GM12878 (cell line): ENCODE results near the gene SPIRE2. TPM values are rescaled to one million over a fixed set of nuclear protein-coding genes. Genes with fewer than 3 reads are reported as not detected.

Source experiments
- ATAC-seq: fragments of 200-7000 bp; cut with Tn5 transposase; 3 replicates; pipeline ENCODE4 v1.9.1; 2020; ENCODE audit warnings: mild to moderate bottlenecking, moderate library complexity
- BruUV-seq: library from RNA; stranded (reverse); fragments of 400-500 nt; replicated peaks from 2 replicates; lab custom pipeline; 2021; lab: Mats Ljungman, UMichigan
- CTCF ChIA-PET: fragments of 300-600 bp; sonication (Branson Sonifier 250); formaldehyde crosslinking; extraction: SDS; loops from one replicate; lab custom pipeline; 2021; ENCODE audit warnings: inconsistent platforms; lab: Yijun Ruan, JAX
- POLR2A ChIA-PET: fragments of 350-600 bp; formaldehyde crosslinking; extraction: SDS; loops from one replicate; lab custom pipeline; 2021; ENCODE audit warnings: inconsistent platforms; lab: Charles Lee
- RAD21 ChIA-PET: fragments of 300-600 bp; sonication (Branson Sonifier 250); formaldehyde crosslinking; loops from one replicate; lab custom pipeline; 2023; ENCODE audit warnings: antibody characterized with exemption; ENCODE audit not compliant: unreplicated experiment; lab: Charles Lee
- SMC1A ChIA-PET: fragments of 300-600 bp; sonication (Branson Sonifier 250); formaldehyde crosslinking; loops from one replicate; lab custom pipeline; 2023; ENCODE audit not compliant: unreplicated experiment, uncharacterized antibody; lab: Charles Lee
- DNase-seq: peaks from one replicate; pipeline ENCODE4 v3.0.0-alpha.2; 2011; ENCODE audit warnings: low read depth, low spot score
- FAIRE-seq: peaks from 3 replicates; lab custom pipeline; 2011; peaks lifted over from hg19 to GRCh38; lab: Jason Lieb, UNC
- H2AFZ ChIP-seq: 2 replicates; pipeline ENCODE4 v1.6.0; 2011; ENCODE audit warnings: low read depth, low read length, control low read depth; ENCODE audit not compliant: control insufficient read depth
- H3K27ac ChIP-seq: 2 replicates; pipeline ENCODE4 v1.5.1; 2011; ENCODE audit warnings: control low read depth; ENCODE audit not compliant: control insufficient read depth, insufficient read depth
- H3K27me3 ChIP-seq, 2 experiments: replicated peaks in 1 of 2; 2 replicates each; pipeline versions ENCODE4 v1.6.0 to v1.6.1; 2011; ENCODE audit warnings: low read length in 1 of 2; ENCODE audit not compliant: control insufficient read depth in 2 of 2, insufficient read depth in 2 of 2
- H3K36me3 ChIP-seq, 2 experiments: 2 replicates each; pipeline ENCODE4 v1.5.1; 2011; ENCODE audit warnings: low read length in 1 of 2; ENCODE audit not compliant: control insufficient read depth in 2 of 2, insufficient read depth in 2 of 2
- H3K4me1 ChIP-seq: 2 replicates; pipeline ENCODE4 v1.6.1; 2011; ENCODE audit warnings: mild to moderate bottlenecking, low read length, moderate library complexity, mixed read lengths; ENCODE audit not compliant: control insufficient read depth, insufficient read depth
- H3K4me2 ChIP-seq: 2 replicates; pipeline ENCODE4 v1.6.0; 2011; ENCODE audit warnings: control low read depth; ENCODE audit not compliant: control insufficient read depth, insufficient read depth
- H3K4me3 ChIP-seq: fragments of 200-600 bp; sonication (generic); 2 replicates; pipeline ENCODE4 v1.5.1; 2016
- H3K79me2 ChIP-seq: 2 replicates; pipeline ENCODE4 v1.6.0; 2011; ENCODE audit warnings: low read length; ENCODE audit not compliant: control insufficient read depth, insufficient read depth
- H3K9ac ChIP-seq: 2 replicates; pipeline ENCODE4 v1.8.0; 2011; ENCODE audit warnings: low read length, control low read depth, mixed read lengths; ENCODE audit not compliant: control insufficient read depth, insufficient read depth
- H3K9me3 ChIP-seq: replicated peaks from 3 replicates; pipeline ENCODE4 v1.5.1; 2011; ENCODE audit warnings: mild to moderate bottlenecking, low read length; ENCODE audit not compliant: control insufficient read depth, insufficient read depth
- H4K20me1 ChIP-seq: 2 replicates; pipeline ENCODE4 v1.6.0; 2011; ENCODE audit not compliant: control insufficient read depth, insufficient read depth
- CHD4 ChIP-seq: fragments of 200-600 bp; sonication (generic); IDR thresholded peaks from 2 replicates; pipeline ENCODE4 v1.6.1; 2016; ENCODE audit warnings: mild to moderate bottlenecking
- GATAD2B ChIP-seq: fragments of 450-650 bp; conservative IDR thresholded peaks from 2 replicates; pipeline ENCODE4 v1.6.1; 2017; ENCODE audit warnings: low read depth, mild to moderate bottlenecking, moderate library complexity
- MLLT1 ChIP-seq: fragments of 450-650 bp; IDR thresholded peaks from 2 replicates; pipeline ENCODE4 v1.6.1; 2016; ENCODE audit warnings: mild to moderate bottlenecking
- MXI1 ChIP-seq: fragments of 150-350 bp; IDR thresholded peaks from 2 replicates; pipeline ENCODE4 v1.6.1; 2011; ENCODE audit warnings: low read depth, mild to moderate bottlenecking, inconsistent platforms, low read length, improper control_type of control experiment
- NBN ChIP-seq: fragments of 450-650 bp; IDR thresholded peaks from 2 replicates; pipeline ENCODE4 v1.6.1; 2016
- NFYB ChIP-seq: IDR thresholded peaks from 2 replicates; pipeline ENCODE4 v1.6.1; 2011; ENCODE audit warnings: low read depth, mild to moderate bottlenecking, low read length, improper control_type of control experiment, moderate library complexity; ENCODE audit not compliant: insufficient read depth
- RAD21 ChIP-seq: IDR thresholded peaks from 2 replicates; pipeline ENCODE4 v1.6.1; 2011; ENCODE audit warnings: mild to moderate bottlenecking, low read depth, low read length, moderate library complexity; ENCODE audit not compliant: insufficient read depth
- RELA ChIP-seq: fragments of 450-650 bp; IDR thresholded peaks from 2 replicates; pipeline ENCODE4 v1.8.0; 2014; ENCODE audit warnings: borderline replicate concordance; ENCODE audit not compliant: partially characterized antibody
- RFX5 ChIP-seq: IDR thresholded peaks from 2 replicates; pipeline ENCODE4 v1.6.1; 2011; ENCODE audit warnings: low read depth, low read length, improper control_type of control experiment
- SPI1 ChIP-seq: IDR thresholded peaks from 2 replicates; pipeline ENCODE4 v1.6.1; 2011; ENCODE audit warnings: low read depth, mild to moderate bottlenecking, low read length, moderate library complexity, borderline replicate concordance; ENCODE audit not compliant: insufficient read depth
- STAT1 ChIP-seq: fragments of 450-650 bp; conservative IDR thresholded peaks from 2 replicates; pipeline ENCODE4 v1.6.1; 2014; ENCODE audit warnings: antibody characterized with exemption, mild to moderate bottlenecking
- TCF7 ChIP-seq: IDR thresholded peaks from 2 replicates; pipeline ENCODE4 v1.6.1; 2014; ENCODE audit warnings: antibody characterized with exemption, borderline replicate concordance
- USF1 ChIP-seq: IDR thresholded peaks from 2 replicates; pipeline ENCODE4 v1.6.1; 2011; ENCODE audit warnings: borderline replicate concordance, low read depth, mild to moderate bottlenecking, moderate library complexity, mixed read lengths, low read length; ENCODE audit not compliant: insufficient read depth; ENCODE audit errors: extremely low read length
- ZNF207 ChIP-seq: fragments of 450-650 bp; IDR thresholded peaks from 2 replicates; pipeline ENCODE4 v1.6.1; 2014; ENCODE audit warnings: antibody characterized with exemption, mild to moderate bottlenecking, borderline replicate concordance
- ZNF622 ChIP-seq: fragments of 450-650 bp; IDR thresholded peaks from 2 replicates; pipeline ENCODE4 v1.6.1; 2017; ENCODE audit warnings: mild to moderate bottlenecking, inconsistent platforms
- ZZZ3 ChIP-seq: IDR thresholded peaks from 2 replicates; pipeline ENCODE4 v1.6.1; 2011; ENCODE audit warnings: low read depth; ENCODE audit not compliant: control insufficient read depth, insufficient read length
- WGBS: methylation state at CpG from one replicate; pipeline ENCODE4 v1.1.6; 2016; ENCODE audit warnings: low lambda C conversion rate; ENCODE audit not compliant: insufficient replicate concordance, insufficient coverage; ENCODE audit errors: missing lambda C conversion rate; 5-methylcytosine and 5-hydroxymethylcytosine counted together
- in situ Hi-C: fragments of 300-500 bp; cut with MboI; formaldehyde crosslinking; loops from 9 replicates; pipeline ENCODE4 v1.14.3; 2018; ENCODE audit warnings: mixed read lengths
- intact Hi-C: fragments of 100-400 bp; cut with micrococcal nuclease; formaldehyde crosslinking; loops from one replicate; pipeline ENCODE4 v1.14.2; 2022; ENCODE audit not compliant: unreplicated experiment
- polyA plus RNA-seq, 11 experiments: library from polyadenylated mRNA; depleted of rRNA in 4 of 11; unstranded in 6 of 11; stranded (reverse) in 5 of 11; fragments of >200 nt; fragmentation: Nextera tagmentation in 4 of 11; fragmentation: Illumina TruSeq in 1 of 11; extraction: Ambion mirVana in 4 of 11; extraction: Trizol in 1 of 11; gene quantifications; 1 replicate in 1 of 11; 2 replicates in 10 of 11; pipeline versions ENCODE4 v1.2.1 to v1.2.3, GENCODE V29; 2011 to 2016; ENCODE audit warnings: inconsistent platforms in 2 of 11, missing spikeins in 2 of 11, low read depth in 1 of 11
- total RNA-seq, 4 experiments: library from RNA; depleted of rRNA in 3 of 4; stranded (reverse); fragments of >200 nt in 3 of 4; fragmentation: Illumina TruSeq in 1 of 4; extraction: Trizol in 1 of 4; gene quantifications; 2 replicates each; pipeline versions ENCODE4 v1.2.1 to v1.2.3, GENCODE V29; 2013 to 2021
- TF ChIP-seq, protein P1 (sequence below): fragments of 450-650 bp; IDR thresholded peaks from 2 replicates; pipeline ENCODE4 v1.6.1; 2014; ENCODE audit warnings: mild to moderate bottlenecking
- TF ChIP-seq, protein P2 (sequence below): fragments of 450-650 bp; IDR thresholded peaks from 2 replicates; pipeline ENCODE4 v1.6.1; 2017; ENCODE audit warnings: mild to moderate bottlenecking

Gene SPIRE2
- total and polyA plus RNA-seq, 10 of the 15 experiments (the other 5 are each of a cell fraction or from before 2014, with no cell fraction given), result 0.03 to 0.64 (median 0.27) TPM; not detected in 1

DNA sequence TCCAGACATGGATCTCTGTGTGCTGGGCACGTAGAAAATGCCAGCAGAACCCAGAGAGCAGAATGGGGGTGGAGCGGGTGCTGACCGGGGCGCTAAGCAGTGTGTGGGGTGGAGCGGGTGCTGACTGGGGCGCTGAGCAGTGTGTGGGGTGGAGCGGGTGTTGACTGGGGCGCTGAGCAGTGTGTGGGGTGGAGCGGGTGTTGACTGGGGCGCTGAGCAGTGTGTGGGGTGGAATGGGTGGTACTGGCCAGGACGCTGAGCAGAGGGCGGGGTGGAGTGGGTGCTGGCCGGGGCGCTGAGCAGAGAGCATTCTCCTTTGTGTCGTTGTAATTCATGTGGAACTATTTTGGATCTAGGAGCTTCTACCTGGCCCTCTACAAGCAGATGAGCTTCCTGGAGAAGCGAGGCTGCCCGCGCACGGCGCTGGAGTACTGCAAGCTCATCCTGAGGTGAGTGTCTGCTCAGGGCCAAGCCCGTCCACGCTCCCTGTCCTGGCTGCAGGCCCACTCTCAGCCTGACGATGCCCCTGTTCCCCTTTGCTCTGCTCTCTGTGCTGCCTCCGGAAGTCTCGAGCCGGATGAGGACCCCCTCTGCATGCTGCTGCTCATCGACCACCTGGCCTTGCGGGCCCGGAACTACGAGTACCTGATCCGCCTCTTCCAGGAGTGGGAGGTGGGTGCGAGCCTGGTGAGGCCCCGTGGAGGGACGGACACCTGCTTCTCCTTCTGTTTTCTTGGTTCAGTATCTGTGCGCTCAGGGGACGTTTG is 70.1 kb downstream of the SPIRE2 start:
- Histone ChIP-seq H3K4me3 (no peak overlapping the region), H3K9me3 (no peaks in the 10 kb centered on the region), H3K27ac (no peak overlapping the region), H3K4me1 (no peaks in the 10 kb centered on the region), H3K36me3 (peaks cover 29 to 37% of the 10 kb centered on the region in 2 experiments; a peak in 3 of 4 replicates), H3K9ac (no peak overlapping the region), H2AFZ (no peak overlapping the region), H4K20me1 (no peaks in the 10 kb centered on the region), H3K4me2 (no peak overlapping the region), H3K27me3 (no peaks in the 10 kb centered on the region), H3K79me2 (no peaks in the 10 kb centered on the region)
- ChIA-PET CTCF (no interaction called here), RAD21 (no interaction called here), SMC1A (no interaction called here), POLR2A (no interaction called here)
- no TSS peak for BruUV-seq
- intact Hi-C loops, result no loop called here
- DNase-seq, result no peak
- in situ Hi-C loops, result no loop called here
- ATAC-seq, result no peak
- FAIRE-seq, result no peak
- WGBS, result 97% methylated on average over 29 of the region's 36 CpGs
- TF ChIP-seq, protein P1, sequence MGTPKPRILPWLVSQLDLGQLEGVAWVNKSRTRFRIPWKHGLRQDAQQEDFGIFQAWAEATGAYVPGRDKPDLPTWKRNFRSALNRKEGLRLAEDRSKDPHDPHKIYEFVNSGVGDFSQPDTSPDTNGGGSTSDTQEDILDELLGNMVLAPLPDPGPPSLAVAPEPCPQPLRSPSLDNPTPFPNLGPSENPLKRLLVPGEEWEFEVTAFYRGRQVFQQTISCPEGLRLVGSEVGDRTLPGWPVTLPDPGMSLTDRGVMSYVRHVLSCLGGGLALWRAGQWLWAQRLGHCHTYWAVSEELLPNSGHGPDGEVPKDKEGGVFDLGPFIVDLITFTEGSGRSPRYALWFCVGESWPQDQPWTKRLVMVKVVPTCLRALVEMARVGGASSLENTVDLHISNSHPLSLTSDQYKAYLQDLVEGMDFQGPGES, result no peak
- TF ChIP-seq SPI1 (no peak), MLLT1 (no peak), GATAD2B (no peak), RFX5 (no peak), ZNF207 (no peak), MXI1 (no peak), TCF7 (no peak), NFYB (no peak), CHD4 (no peak), STAT1 (no peak), NBN (no peak), ZNF622 (no peak), ZZZ3 (no peak), USF1 (no peak), RAD21 (no peak), RELA (no peak)
- TF ChIP-seq, protein P2, sequence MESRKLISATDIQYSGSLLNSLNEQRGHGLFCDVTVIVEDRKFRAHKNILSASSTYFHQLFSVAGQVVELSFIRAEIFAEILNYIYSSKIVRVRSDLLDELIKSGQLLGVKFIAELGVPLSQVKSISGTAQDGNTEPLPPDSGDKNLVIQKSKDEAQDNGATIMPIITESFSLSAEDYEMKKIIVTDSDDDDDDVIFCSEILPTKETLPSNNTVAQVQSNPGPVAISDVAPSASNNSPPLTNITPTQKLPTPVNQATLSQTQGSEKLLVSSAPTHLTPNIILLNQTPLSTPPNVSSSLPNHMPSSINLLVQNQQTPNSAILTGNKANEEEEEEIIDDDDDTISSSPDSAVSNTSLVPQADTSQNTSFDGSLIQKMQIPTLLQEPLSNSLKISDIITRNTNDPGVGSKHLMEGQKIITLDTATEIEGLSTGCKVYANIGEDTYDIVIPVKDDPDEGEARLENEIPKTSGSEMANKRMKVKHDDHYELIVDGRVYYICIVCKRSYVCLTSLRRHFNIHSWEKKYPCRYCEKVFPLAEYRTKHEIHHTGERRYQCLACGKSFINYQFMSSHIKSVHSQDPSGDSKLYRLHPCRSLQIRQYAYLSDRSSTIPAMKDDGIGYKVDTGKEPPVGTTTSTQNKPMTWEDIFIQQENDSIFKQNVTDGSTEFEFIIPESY, result no peak
